Measurements from ENCODE around the gene FGF12.

Gene FGF12

GRCh38 chr3:192128060-192128459 is 599.3 kb downstream of the FGF12 start:
- Histone ChIP-seq H3K27ac (no peak overlapping the region), H4K20me1 (no peaks in the 10 kb centered on the region), H3K4me3 (no peak overlapping the region), H3K27me3 (no peaks in the 10 kb centered on the region), H3K36me3 (no peaks in the 10 kb centered on the region), H3K9ac (no peak overlapping the region), H3K4me1 (peaks cover 0 to 13% (median 0%) of the 10 kb centered on the region in 10 experiments; a peak in 7 of 20 replicates), H3K4me2 (no peak overlapping the region), H3K9me3 (replicated peaks in 1 of 11) (no peaks in the 10 kb centered on the region)
- no peak for TF ChIP-seq Cebpa-rat (IDR thresholded peaks at IDR 0.05)

- Histone ChIP-seq H3K4me3 (no peak overlapping the region), H3K36me3 (no peaks in the 10 kb centered on the region), H3K27me3 (no peaks in the 10 kb centered on the region), H4K20me1 (no peaks in the 10 kb centered on the region), H3K9me3 (replicated peaks in 1 of 11) (no peaks in the 10 kb centered on the region), H3K4me2 (peak overlapping the region in 3 of 11 experiments; percentile 13 to 74 (median 36); a peak in 4 of 22 replicates), H3K9ac (no peak overlapping the region), H3K4me1 (peaks cover 0 to 12% (median 0%) of the 10 kb centered on the region in 10 experiments; a peak in 6 of 20 replicates), H3K27ac (peak overlapping the region in 1 of 11 experiments; percentile 1; a peak in 1 of 22 replicates)
- TF ChIP-seq Cebpa-rat (IDR thresholded peaks at IDR 0.05) = no peak
Measured at GRCh38 chr3:192122832-192123594, 604.3 kb downstream of the FGF12 start.

GRCh38 chr3:192121923-192122322 is 605.4 kb downstream of the FGF12 start:
- Histone ChIP-seq H3K4me2 (no peak overlapping the region), H3K4me3 (no peak overlapping the region), H3K27ac (no peak overlapping the region), H3K4me1 (peaks cover 0 to 12% (median 0%) of the 10 kb centered on the region in 10 experiments; a peak in 6 of 20 replicates), H4K20me1 (no peaks in the 10 kb centered on the region), H3K9ac (no peak overlapping the region), H3K9me3 (replicated peaks in 1 of 11) (no peaks in the 10 kb centered on the region), H3K36me3 (no peaks in the 10 kb centered on the region), H3K27me3 (no peaks in the 10 kb centered on the region)
- no peak for TF ChIP-seq Cebpa-rat (IDR thresholded peaks at IDR 0.05)

- Histone ChIP-seq H3K9me3 (replicated peaks in 1 of 11) (peaks cover 0 to 2% (median 0%) of the 10 kb centered on the region in 11 experiments; a peak in 5 of 22 replicates), H3K9ac (no peak overlapping the region), H3K36me3 (no peaks in the 10 kb centered on the region), H3K4me1 (no peaks in the 10 kb centered on the region), H4K20me1 (no peaks in the 10 kb centered on the region), H3K27me3 (no peaks in the 10 kb centered on the region), H3K4me3 (no peak overlapping the region), H3K4me2 (no peak overlapping the region), H3K27ac (no peak overlapping the region)
- TF ChIP-seq Cebpa-rat (IDR thresholded peaks at IDR 0.05) = no peak
Measured at GRCh38 chr3:192108820-192109219, 618.5 kb downstream of the FGF12 start.

GRCh38 chr3:192106543-192106942 is 620.8 kb downstream of the FGF12 start:
- Histone ChIP-seq H3K9ac (no peak overlapping the region), H3K27me3 (no peaks in the 10 kb centered on the region), H3K4me3 (no peak overlapping the region), H3K36me3 (no peaks in the 10 kb centered on the region), H4K20me1 (no peaks in the 10 kb centered on the region), H3K27ac (no peak overlapping the region), H3K9me3 (replicated peaks in 1 of 11) (no peaks in the 10 kb centered on the region), H3K4me1 (no peaks in the 10 kb centered on the region), H3K4me2 (no peak overlapping the region)
- TF ChIP-seq Cebpa-rat (IDR thresholded peaks at IDR 0.05) = no peak

GRCh38 chr3:192092388-192093005 is 634.8 kb downstream of the FGF12 start:
- no peak for TF ChIP-seq Cebpa-rat (IDR thresholded peaks at IDR 0.05)
- Histone ChIP-seq H3K9ac (no peak overlapping the region), H3K4me2 (no peak overlapping the region), H3K4me1 (no peaks in the 10 kb centered on the region), H3K27me3 (no peaks in the 10 kb centered on the region), H4K20me1 (no peaks in the 10 kb centered on the region), H3K4me3 (no peak overlapping the region), H3K27ac (no peak overlapping the region), H3K36me3 (no peaks in the 10 kb centered on the region), H3K9me3 (replicated peaks in 1 of 11) (no peaks in the 10 kb centered on the region)

- no peak for TF ChIP-seq Cebpa-rat (IDR thresholded peaks at IDR 0.05)
- Histone ChIP-seq H3K4me3 (no peak overlapping the region), H4K20me1 (no peaks in the 10 kb centered on the region), H3K4me2 (no peak overlapping the region), H3K27ac (no peak overlapping the region), H3K9ac (no peak overlapping the region), H3K36me3 (no peaks in the 10 kb centered on the region), H3K27me3 (no peaks in the 10 kb centered on the region), H3K4me1 (no peaks in the 10 kb centered on the region), H3K9me3 (replicated peaks in 1 of 11) (no peaks in the 10 kb centered on the region)
Measured at GRCh38 chr3:192091831-192092230, 635.5 kb downstream of the FGF12 start.

- Histone ChIP-seq H3K4me1 (no peaks in the 10 kb centered on the region), H3K27ac (no peak overlapping the region), H3K9me3 (replicated peaks in 1 of 11) (no peaks in the 10 kb centered on the region), H3K4me3 (no peak overlapping the region), H3K9ac (no peak overlapping the region), H4K20me1 (no peaks in the 10 kb centered on the region), H3K4me2 (no peak overlapping the region), H3K27me3 (no peaks in the 10 kb centered on the region), H3K36me3 (no peaks in the 10 kb centered on the region)
- TF ChIP-seq Cebpa-rat (IDR thresholded peaks at IDR 0.05) = no peak
Measured at GRCh38 chr3:192090586-192090985, 636.8 kb downstream of the FGF12 start.

All from BLaER1 treated with 17β-estradiol and CSF1 and Interleukin-3, amounts not matched to agents 10 nM and 100 nM (cell line).